Neuron (in vitro differentiated cells): ENCODE results near the gene SLC38A6.

Experiments used
- H2AFZ ChIP-seq: one replicate; pipeline ENCODE4 v1.6.1; 2013; ENCODE audit warnings: low read depth, mild to moderate bottlenecking, inconsistent platforms, low read length, moderate library complexity
- H3K27me3 ChIP-seq: one replicate; pipeline ENCODE4 v1.6.1; 2013; ENCODE audit warnings: low read length; ENCODE audit not compliant: insufficient read depth
- H3K36me3 ChIP-seq: one replicate; pipeline ENCODE4 v1.6.1; 2013; ENCODE audit warnings: low read length; ENCODE audit not compliant: insufficient read depth
- H3K4me1 ChIP-seq: one replicate; pipeline ENCODE4 v1.6.1; 2013; ENCODE audit warnings: low read length; ENCODE audit not compliant: insufficient read depth
- H3K4me3 ChIP-seq: 2 replicates; pipeline ENCODE4 v1.5.1; 2013; ENCODE audit warnings: mild to moderate bottlenecking, low read length, moderate library complexity
- H3K9me3 ChIP-seq: one replicate; pipeline ENCODE4 v1.6.1; 2013; ENCODE audit warnings: low read length

The SLC38A6 gene

DNA sequence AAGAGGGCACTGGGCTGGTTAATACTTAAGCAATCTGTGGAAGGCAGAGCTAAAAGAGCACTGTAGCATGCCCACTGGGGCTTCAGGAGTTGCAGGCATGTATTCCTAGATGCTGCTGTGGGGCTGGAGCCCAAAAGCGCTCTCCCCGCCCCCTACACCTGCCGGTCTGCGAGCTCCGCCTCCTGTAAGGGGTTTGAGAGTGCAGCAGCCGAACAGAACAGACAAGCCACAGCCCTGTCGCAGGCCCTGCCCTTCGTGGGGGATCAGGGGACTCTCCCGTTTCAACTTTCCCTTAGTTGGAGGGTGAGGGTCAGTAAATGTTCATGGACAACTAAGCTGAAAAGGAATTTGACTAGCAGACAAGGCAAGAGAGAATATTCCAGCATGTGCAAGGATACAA, 17.6 kb downstream of the SLC38A6 start:
- Histone ChIP-seq H2AFZ (no peak overlapping the region), H3K4me1 (no peaks in the 10 kb centered on the region), H3K4me3 (no peak overlapping the region), H3K36me3 (peaks cover 7% of the 10 kb centered on the region), H3K9me3 (peaks cover 3% of the 10 kb centered on the region), H3K27me3 (no peaks in the 10 kb centered on the region)

DNA sequence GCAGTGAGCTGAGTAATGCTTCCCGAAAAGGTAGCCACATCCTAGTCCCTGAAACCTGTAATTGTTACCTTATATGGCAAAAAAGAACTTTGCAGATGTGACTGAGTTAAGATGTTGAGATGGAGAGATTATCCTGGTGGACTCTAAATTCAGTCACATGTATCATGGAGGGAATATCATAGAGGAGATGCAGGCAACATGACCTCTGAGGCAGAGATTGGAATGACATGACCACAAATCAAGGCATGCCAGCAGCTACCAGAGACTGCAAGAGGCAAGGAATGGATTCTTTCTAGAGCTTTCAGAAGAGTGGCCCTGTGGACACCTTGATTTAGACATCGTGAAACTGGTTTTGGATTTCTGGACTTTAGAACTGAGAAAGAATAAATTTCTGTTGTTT, 18.5 kb downstream of the SLC38A6 start:
- Histone ChIP-seq H2AFZ (no peak overlapping the region), H3K4me1 (no peaks in the 10 kb centered on the region), H3K36me3 (peaks cover 7% of the 10 kb centered on the region), H3K27me3 (no peaks in the 10 kb centered on the region), H3K4me3 (no peak overlapping the region), H3K9me3 (peaks cover 3% of the 10 kb centered on the region)

- Histone ChIP-seq H3K4me1 (no peaks in the 10 kb centered on the region), H2AFZ (no peak overlapping the region), H3K36me3 (peaks cover 3% of the 10 kb centered on the region), H3K4me3 (no peak overlapping the region), H3K27me3 (no peaks in the 10 kb centered on the region), H3K9me3 (no peaks in the 10 kb centered on the region)
These were observed 22.5 kb downstream of the SLC38A6 start for GRCh38 chr14:61003571-61003970.

DNA sequence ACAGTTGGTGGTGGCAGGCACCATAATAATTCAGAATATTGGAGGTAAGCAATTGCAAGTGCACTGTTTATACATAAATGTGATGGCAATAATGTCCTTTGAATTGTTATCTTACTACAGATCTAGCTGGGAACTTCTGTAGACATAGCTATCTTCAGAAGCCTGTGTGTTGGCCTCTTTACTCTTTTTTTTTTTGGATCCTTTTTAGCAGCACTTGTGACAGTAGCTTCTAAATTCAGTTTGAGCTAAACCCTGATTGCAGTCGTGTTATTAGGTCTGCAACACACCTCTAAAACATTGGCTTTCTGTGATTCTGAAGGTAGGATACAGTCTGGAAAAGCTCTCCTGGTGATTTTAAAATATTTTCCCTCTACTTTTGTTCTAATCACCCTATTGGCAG, 38.5 kb downstream of the SLC38A6 start:
- Histone ChIP-seq H3K4me3 (no peak overlapping the region), H3K36me3 (no peaks in the 10 kb centered on the region), H3K9me3 (peaks cover 3% of the 10 kb centered on the region), H2AFZ (no peak overlapping the region), H3K27me3 (no peaks in the 10 kb centered on the region), H3K4me1 (no peaks in the 10 kb centered on the region)

- Histone ChIP-seq H3K4me3 (no peak overlapping the region), H2AFZ (no peak overlapping the region), H3K36me3 (no peaks in the 10 kb centered on the region), H3K9me3 (no peaks in the 10 kb centered on the region), H3K4me1 (no peaks in the 10 kb centered on the region), H3K27me3 (no peaks in the 10 kb centered on the region)
These were observed 44.5 kb downstream of the SLC38A6 start for GRCh38 chr14:61025251-61026223.

DNA sequence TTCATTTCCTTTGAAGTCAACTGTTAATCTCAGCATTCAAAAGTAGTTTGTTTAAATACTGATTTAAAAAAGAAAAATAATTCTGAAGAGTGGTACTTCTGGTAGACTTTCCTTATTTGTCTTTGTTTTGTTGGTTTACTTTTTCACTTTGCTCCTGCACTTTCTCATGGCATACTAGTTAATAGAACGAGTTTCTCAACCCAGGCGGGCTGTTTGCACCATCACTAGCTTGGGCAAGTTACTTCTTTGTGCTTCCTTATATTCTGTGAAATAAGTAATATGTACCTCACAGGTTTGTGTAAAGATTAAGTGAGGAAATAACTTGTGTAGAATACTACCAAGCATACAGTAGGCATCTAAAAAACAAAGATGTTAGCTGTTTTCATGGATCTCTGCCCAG, 45.5 kb downstream of the SLC38A6 start:
- H3K36me3 ChIP-seq, result no peaks in the 10 kb centered on the region
- H3K4me3 ChIP-seq, result no peak overlapping the region
- no peak overlapping the region for H2AFZ ChIP-seq
- no peaks in the 10 kb centered on the region for H3K9me3 ChIP-seq
- no peaks in the 10 kb centered on the region for H3K4me1 ChIP-seq
- H3K27me3 ChIP-seq, result no peaks in the 10 kb centered on the region

DNA sequence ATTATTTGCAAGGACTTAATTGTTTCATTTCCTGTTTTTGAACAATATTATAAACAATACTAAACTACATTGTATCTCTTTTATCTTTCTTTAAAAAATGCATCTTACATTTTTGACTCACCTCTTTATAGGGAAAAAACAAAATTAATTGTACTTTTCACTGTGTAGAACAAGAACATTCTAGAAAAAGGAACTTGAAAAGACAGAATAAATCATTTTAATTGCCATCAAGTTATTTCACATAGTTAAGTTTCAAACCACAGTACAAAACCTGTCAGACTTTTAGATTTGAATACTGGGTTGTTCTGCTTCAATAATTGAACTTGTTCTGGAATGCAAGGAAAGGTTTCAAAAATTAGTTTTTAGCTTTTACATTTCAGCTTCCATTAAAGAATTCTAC, 50.0 kb downstream of the SLC38A6 start:
- no peaks in the 10 kb centered on the region for H3K4me1 ChIP-seq
- no peaks in the 10 kb centered on the region for H3K27me3 ChIP-seq
- H2AFZ ChIP-seq, result no peak overlapping the region
- H3K4me3 ChIP-seq, result no peak overlapping the region
- no peaks in the 10 kb centered on the region for H3K36me3 ChIP-seq
- H3K9me3 ChIP-seq, result no peaks in the 10 kb centered on the region

- Histone ChIP-seq H3K4me1 (no peaks in the 10 kb centered on the region), H3K9me3 (no peaks in the 10 kb centered on the region), H3K4me3 (no peak overlapping the region), H2AFZ (no peak overlapping the region), H3K27me3 (no peaks in the 10 kb centered on the region), H3K36me3 (no peaks in the 10 kb centered on the region)
These were observed 52.0 kb downstream of the SLC38A6 start for GRCh38 chr14:61033054-61033453.

DNA sequence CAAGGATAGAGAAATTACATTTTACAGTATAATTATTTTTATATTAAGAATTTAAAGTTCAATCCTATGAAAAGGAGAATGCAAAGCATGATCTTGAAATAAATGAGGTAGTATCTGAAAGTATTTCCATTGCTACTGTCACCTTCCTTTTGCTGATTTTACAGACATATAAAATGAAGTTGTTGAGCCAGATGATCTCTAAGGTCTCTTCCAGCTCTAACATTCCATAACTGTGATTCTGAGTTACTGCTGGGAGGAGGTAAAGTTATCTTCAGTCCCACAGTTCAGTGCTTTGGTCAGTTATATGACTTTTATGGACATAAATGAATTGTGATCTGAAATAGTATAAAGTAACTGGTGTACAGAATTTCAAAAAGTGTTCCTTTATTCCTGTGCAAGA, 52.8 kb downstream of the SLC38A6 start:
- no peak overlapping the region for H3K4me3 ChIP-seq
- H2AFZ ChIP-seq, result no peak overlapping the region
- H3K27me3 ChIP-seq, result no peaks in the 10 kb centered on the region
- H3K4me1 ChIP-seq, result no peaks in the 10 kb centered on the region
- no peaks in the 10 kb centered on the region for H3K36me3 ChIP-seq
- no peaks in the 10 kb centered on the region for H3K9me3 ChIP-seq

- Histone ChIP-seq H3K9me3 (no peaks in the 10 kb centered on the region), H2AFZ (no peak overlapping the region), H3K36me3 (no peaks in the 10 kb centered on the region), H3K4me1 (no peaks in the 10 kb centered on the region), H3K4me3 (no peak overlapping the region), H3K27me3 (no peaks in the 10 kb centered on the region)
These were observed 53.5 kb downstream of the SLC38A6 start for GRCh38 chr14:61034416-61035120.

DNA sequence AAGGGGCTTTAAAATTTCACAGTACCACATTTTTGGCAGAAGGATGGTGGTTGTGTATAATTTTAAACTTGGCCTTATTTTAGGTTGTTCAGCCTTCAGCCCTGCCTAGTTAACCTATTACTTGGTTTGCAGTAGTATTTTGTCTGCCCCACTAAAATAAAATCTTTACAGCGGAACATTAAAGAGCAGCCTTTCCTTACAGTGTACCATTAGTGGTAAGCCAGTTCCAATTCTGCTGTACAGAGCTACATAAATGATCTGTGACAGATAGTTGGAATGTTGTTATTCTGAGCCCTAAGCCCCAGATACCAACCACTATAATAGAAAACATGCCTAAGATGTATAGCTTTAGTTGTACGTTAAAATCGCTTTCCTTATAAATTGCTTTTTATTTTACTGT, 56.2 kb downstream of the SLC38A6 start:
- Histone ChIP-seq H3K9me3 (no peaks in the 10 kb centered on the region), H3K4me1 (no peaks in the 10 kb centered on the region), H2AFZ (no peak overlapping the region), H3K4me3 (no peak overlapping the region), H3K36me3 (no peaks in the 10 kb centered on the region), H3K27me3 (no peaks in the 10 kb centered on the region)

DNA sequence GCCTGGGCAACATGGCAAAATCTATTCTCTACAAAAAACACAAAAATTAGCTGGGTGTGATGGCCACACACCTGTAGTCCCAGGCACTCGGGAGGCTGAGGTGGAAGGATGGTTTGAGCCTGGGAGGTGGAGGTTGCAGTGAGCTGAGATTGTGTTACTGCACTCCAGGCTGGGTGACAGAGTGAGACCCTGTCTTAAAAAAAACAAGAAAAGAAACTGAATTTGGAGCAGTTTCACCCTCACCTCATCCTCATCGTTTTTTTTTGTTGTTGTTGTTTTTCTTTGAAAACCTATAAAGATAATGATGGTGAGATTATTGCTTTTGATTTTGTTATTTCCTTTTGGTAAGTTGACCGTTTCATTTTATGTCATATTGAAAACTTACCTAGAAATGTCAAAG, 60.7 kb downstream of the SLC38A6 start:
- no peaks in the 10 kb centered on the region for H3K36me3 ChIP-seq
- H3K9me3 ChIP-seq, result no peaks in the 10 kb centered on the region
- no peak overlapping the region for H2AFZ ChIP-seq
- H3K4me1 ChIP-seq, result no peaks in the 10 kb centered on the region
- no peak overlapping the region for H3K4me3 ChIP-seq
- no peaks in the 10 kb centered on the region for H3K27me3 ChIP-seq

DNA sequence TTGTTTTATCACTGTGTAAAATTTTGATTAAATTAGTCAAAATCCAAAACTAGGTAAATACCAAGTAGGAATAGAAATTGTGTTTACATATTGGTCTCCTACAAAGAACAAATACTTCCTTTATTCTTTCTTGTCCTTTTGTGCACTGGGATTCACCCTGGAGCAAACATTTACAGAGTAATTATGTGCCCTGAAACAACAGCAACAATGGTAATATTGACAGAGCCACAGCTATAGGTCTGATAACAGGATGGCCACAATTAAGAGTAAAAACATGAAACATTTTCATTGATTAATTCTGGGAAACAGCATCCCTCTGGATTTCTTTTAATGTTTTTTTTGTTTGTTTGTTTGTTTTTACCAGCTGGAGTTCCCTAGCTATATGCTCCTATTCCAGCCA, 61.2 kb downstream of the SLC38A6 start:
- H3K9me3 ChIP-seq, result no peaks in the 10 kb centered on the region
- H3K36me3 ChIP-seq, result no peaks in the 10 kb centered on the region
- no peaks in the 10 kb centered on the region for H3K4me1 ChIP-seq
- no peak overlapping the region for H3K4me3 ChIP-seq
- no peak overlapping the region for H2AFZ ChIP-seq
- no peaks in the 10 kb centered on the region for H3K27me3 ChIP-seq
